ENCODE measurements around the gene ERF. TPM values are rescaled to one million over a fixed set of nuclear protein-coding genes. Genes with fewer than 3 reads are reported as not detected.

Gene ERF
- total RNA-seq, 1 experiment from 2014 or later = 79.1 TPM

GRCh38 chr19:42292042-42292960 lies 37.4 kb upstream of the ERF start:
- ChIA-PET CTCF (no interaction called here), POLR2A (ENCODE audit: unreplicated experiment) (no interaction called here)
- Histone ChIP-seq H3K4me3 (no peak overlapping the region), H4K20me1 (ENCODE audit: insufficient read depth) (no peaks in the 10 kb centered on the region), H3K27ac (no peak overlapping the region), H3K4me1 (replicated peaks; ENCODE audit: insufficient read depth) (no peaks in the 10 kb centered on the region), H3F3A (ENCODE audit: insufficient read depth, low read depth) (peaks cover 5% of the 10 kb centered on the region; the same call in 1 of the 2 replicates), H3K4me2 (no peak overlapping the region), H3K9me2 (ENCODE audit: insufficient read depth) (no peaks in the 10 kb centered on the region), H3K27me3 (ENCODE audit: insufficient read depth, low read depth) (no peaks in the 10 kb centered on the region), H3K79me2 (ENCODE audit: low read depth) (no peaks in the 10 kb centered on the region), H2AFZ (no peak overlapping the region), H3K9me3 (ENCODE audit: insufficient read depth, low read depth) (no peaks in the 10 kb centered on the region), H3K36me3 (ENCODE audit: low read depth) (no peaks in the 10 kb centered on the region)
- no peak for DNase-seq
- no peak for TF ChIP-seq EZH2 (IDR thresholded peaks at IDR 0.05; ENCODE audit: low read depth)
- no peak for TF ChIP-seq CTCF (conservative IDR thresholded peaks at IDR 0.05)
- intact Hi-C loops (cut with micrococcal nuclease; ENCODE audit: unreplicated experiment) = no loop called here
- BruUV-seq (replicated peaks) = no TSS peak

GRCh38 chr19:42291435-42291810 lies 36.5 kb upstream of the ERF start:
- DNase-seq = no peak
- Histone ChIP-seq H3K36me3 (ENCODE audit: low read depth) (no peaks in the 10 kb centered on the region), H4K20me1 (ENCODE audit: insufficient read depth) (no peaks in the 10 kb centered on the region), H3F3A (ENCODE audit: insufficient read depth, low read depth) (peaks cover 5% of the 10 kb centered on the region; the same call in 1 of the 2 replicates), H3K4me3 (no peak overlapping the region), H3K9me2 (ENCODE audit: insufficient read depth) (no peaks in the 10 kb centered on the region), H3K4me2 (no peak overlapping the region), H3K27ac (no peak overlapping the region), H3K9me3 (ENCODE audit: insufficient read depth, low read depth) (no peaks in the 10 kb centered on the region), H2AFZ (no peak overlapping the region), H3K27me3 (ENCODE audit: insufficient read depth, low read depth) (no peaks in the 10 kb centered on the region), H3K79me2 (ENCODE audit: low read depth) (no peaks in the 10 kb centered on the region), H3K4me1 (replicated peaks; ENCODE audit: insufficient read depth) (no peaks in the 10 kb centered on the region)
- TF ChIP-seq EZH2 (IDR thresholded peaks at IDR 0.05; ENCODE audit: low read depth) (no peak), CTCF (conservative IDR thresholded peaks at IDR 0.05) (no peak)
- CTCF ChIA-PET = no interaction called here
- BruUV-seq (replicated peaks) = no TSS peak
- POLR2A ChIA-PET (ENCODE audit: unreplicated experiment) = no interaction called here
- intact Hi-C loops (cut with micrococcal nuclease; ENCODE audit: unreplicated experiment) = no loop called here

GRCh38 chr19:42290523-42291434 lies 35.9 kb upstream of the ERF start:
- peaks cover 2% of the 10 kb centered on the region; the same call in 1 of the 2 replicates for H4K20me1 ChIP-seq (ENCODE audit: insufficient read depth)
- CTCF ChIA-PET = no interaction called here
- H3F3A ChIP-seq (ENCODE audit: insufficient read depth, low read depth) = peaks cover 7% of the 10 kb centered on the region; the same call in 1 of the 2 replicates
- H3K9me3 ChIP-seq (ENCODE audit: insufficient read depth, low read depth) = no peaks in the 10 kb centered on the region
- no peak overlapping the region for H3K27ac ChIP-seq
- POLR2A ChIA-PET (ENCODE audit: unreplicated experiment) = no interaction called here
- H2AFZ ChIP-seq = no peak overlapping the region
- no TSS peak for BruUV-seq (replicated peaks)
- intact Hi-C loops (cut with micrococcal nuclease; ENCODE audit: unreplicated experiment) = no loop called here
- 0 out of 2 replicates have a peak, but pooled peaks cover under 1% of the 10 kb centered on the region for H3K79me2 ChIP-seq (ENCODE audit: low read depth)
- no peaks in the 10 kb centered on the region for H3K36me3 ChIP-seq (ENCODE audit: low read depth)
- H3K4me2 ChIP-seq = no peak overlapping the region
- no peaks in the 10 kb centered on the region for H3K9me2 ChIP-seq (ENCODE audit: insufficient read depth)
- TF ChIP-seq EZH2 (IDR thresholded peaks at IDR 0.05; ENCODE audit: low read depth) (no peak), CTCF (conservative IDR thresholded peaks at IDR 0.05) (peak; percentile 67)
- H3K4me3 ChIP-seq = no peak overlapping the region
- no peaks in the 10 kb centered on the region for H3K4me1 ChIP-seq (replicated peaks; ENCODE audit: insufficient read depth)
- H3K27me3 ChIP-seq (ENCODE audit: insufficient read depth, low read depth) = no peaks in the 10 kb centered on the region
- peak in 1 of 2 experiments; percentile 39 for DNase-seq

All from PC-9 (cell line).